HepG2 (cell line): Measurements from ENCODE around the gene ADGRG1. TPM values are rescaled to one million over a fixed set of nuclear protein-coding genes. Genes with fewer than 3 reads are reported as not detected.

ENCODE experiments used
- ATF6 ChIP-seq: sonication (generic); formaldehyde crosslinking; conservative IDR thresholded peaks from 2 replicates; pipeline ENCODE4 v1.4.0; 2020; ENCODE audit warnings: missing genetic modification reagents
- DDIT3 ChIP-seq: sonication (generic); formaldehyde crosslinking; IDR thresholded peaks from 2 replicates; pipeline ENCODE4 v1.4.0; 2020; ENCODE audit warnings: mild to moderate bottlenecking, missing genetic modification reagents
- ERF ChIP-seq: IDR thresholded peaks from 2 replicates; pipeline ENCODE4 v1.6.1; 2018; ENCODE audit warnings: missing biosample characterization, missing genetic modification reagents
- HES4 ChIP-seq: sonication (generic); formaldehyde crosslinking; IDR thresholded peaks from 2 replicates; pipeline ENCODE4 v1.9.0; 2021; ENCODE audit warnings: mild to moderate bottlenecking, missing genetic modification reagents, borderline replicate concordance
- HMGXB4 ChIP-seq, 2 experiments: sonication (generic) in 1 of 2; formaldehyde crosslinking in 1 of 2; IDR thresholded peaks; 2 replicates each; pipeline versions ENCODE4 v1.4.0 to v1.6.1; 2018 to 2020; ENCODE audit warnings: missing genetic modification reagents in 2 of 2, borderline replicate concordance in 1 of 2, low read depth in 1 of 2, mild to moderate bottlenecking in 1 of 2, missing biosample characterization in 1 of 2
- HNF4A ChIP-seq: sonication (generic); formaldehyde crosslinking; IDR thresholded peaks from 2 replicates; pipeline ENCODE4 v1.4.0; 2020; ENCODE audit warnings: missing genetic modification reagents
- NONO ChIP-seq, 2 experiments: fragments of 450-650 bp in 1 of 2; sonication (generic) in 1 of 2; formaldehyde crosslinking in 1 of 2; IDR thresholded peaks in 1 of 2; conservative IDR thresholded peaks in 1 of 2; 2 replicates each; pipeline versions ENCODE4 v1.6.1 to v1.8.0; 2017 to 2022; ENCODE audit warnings: mild to moderate bottlenecking in 1 of 2, missing genetic modification reagents in 1 of 2, moderate library complexity in 1 of 2
- TGIF2 ChIP-seq: IDR thresholded peaks from 2 replicates; pipeline ENCODE4 v1.6.1; 2016; ENCODE audit warnings: control low read depth, missing compliant biosample characterization
- ZBTB38 ChIP-seq: sonication (generic); formaldehyde crosslinking; IDR thresholded peaks from 2 replicates; pipeline ENCODE4 v1.5.1; 2020; ENCODE audit warnings: mild to moderate bottlenecking, missing genetic modification reagents
- ZFX ChIP-seq: sonication (generic); formaldehyde crosslinking; IDR thresholded peaks from 2 replicates; pipeline ENCODE4 v1.4.0; 2020; ENCODE audit warnings: mild to moderate bottlenecking, low read depth, missing genetic modification reagents, moderate library complexity
- ZMYM3 ChIP-seq: sonication (generic); formaldehyde crosslinking; IDR thresholded peaks from 2 replicates; pipeline ENCODE4 v1.5.1; 2020; ENCODE audit warnings: mild to moderate bottlenecking, missing genetic modification reagents
- ZNF350 ChIP-seq: sonication (generic); formaldehyde crosslinking; IDR thresholded peaks from 2 replicates; pipeline ENCODE4 v1.4.0; 2020; ENCODE audit warnings: mild to moderate bottlenecking, low read depth, missing genetic modification reagents, borderline replicate concordance
- ZNF558 ChIP-seq: sonication (generic); formaldehyde crosslinking; IDR thresholded peaks from 2 replicates; pipeline ENCODE4 v1.9.0; 2022; ENCODE audit warnings: mild to moderate bottlenecking, missing genetic modification reagents, borderline replicate concordance
- ZNF687 ChIP-seq: sonication (generic); formaldehyde crosslinking; IDR thresholded peaks from 2 replicates; pipeline ENCODE4 v1.5.1; 2020; ENCODE audit warnings: mild to moderate bottlenecking, missing genetic modification reagents, moderate library complexity
- ZNF768 ChIP-seq: sonication (generic); formaldehyde crosslinking; IDR thresholded peaks from 2 replicates; pipeline ENCODE4 v1.4.0; 2020; ENCODE audit warnings: missing genetic modification reagents
- polyA plus RNA-seq, 8 experiments: library from polyadenylated mRNA; depleted of rRNA in 3 of 8; stranded (reverse) in 7 of 8; unstranded in 1 of 8; fragments of >200 nt; fragmentation: Illumina TruSeq in 4 of 8; extraction: Trizol in 4 of 8; gene quantifications; 2 replicates each; pipeline versions ENCODE4 v1.2.1 to v1.2.3, GENCODE V29; 2011 to 2016; ENCODE audit warnings: low read depth in 4 of 8, missing spikeins in 1 of 8, mixed read lengths in 1 of 8; ENCODE audit not compliant: insufficient read depth in 1 of 8
- total RNA-seq, 5 experiments: library from RNA; depleted of rRNA; stranded (reverse); fragments of >200 nt; fragmentation: Illumina TruSeq; extraction: Trizol; gene quantifications; 2 replicates each; pipeline ENCODE4 v1.2.3, GENCODE V29; 2016; ENCODE audit warnings: low read depth in 1 of 5

Gene ADGRG1
- total and polyA plus RNA-seq, 2 of the 13 experiments (the other 11 are each of a cell fraction or from before 2014, with no cell fraction given) = 2.7 to 5.9 TPM

GRCh38 chr16:57635266-57636097 lies 7.1 kb downstream of the ADGRG1 start (continued):
- TF ChIP-seq ZNF687 = peak; percentile 88
- TF ChIP-seq ATF6 (CRISPR knock-in tag) = no peak
- TF ChIP-seq ZMYM3 (CRISPR knock-in tag) = peak; percentile 85
- TF ChIP-seq ZBTB38 (CRISPR knock-in tag) = 0 out of 2 replicates have a peak, but pooled peaks have one; percentile 41
- 0 out of 2 replicates have a peak, but pooled peaks have one; percentile 26 for TF ChIP-seq TGIF2 (CRISPR knock-in tag)
- TF ChIP-seq HMGXB4 (CRISPR knock-in tag; IDR thresholded peaks at IDR 0.05; ENCODE audit: borderline replicate concordance in 1 of 2, low read depth in 1 of 2) = peak in 1 of 2 experiments; percentile 46; a peak in 1 of 4 replicates
- TF ChIP-seq HNF4A = peak; percentile 93
- 0 out of 2 replicates have a peak, but pooled peaks have one; percentile 13 for TF ChIP-seq ERF
- peak; percentile 84 for TF ChIP-seq ZNF768 (CRISPR knock-in tag)
- no peak for TF ChIP-seq NONO (IDR thresholded peaks at IDR 0.05)
- TF ChIP-seq NONO (CRISPR knock-in tag; conservative IDR thresholded peaks at IDR 0.05) = peak; percentile 78; the same call in 1 of the 2 replicates
- no peak for TF ChIP-seq DDIT3
- TF ChIP-seq HES4 (CRISPR knock-in tag) = peak; percentile 48; the same call in 1 of the 2 replicates
- peak; percentile 16; the same call in 1 of the 2 replicates for TF ChIP-seq ZNF350 (CRISPR knock-in tag)
- TF ChIP-seq ZFX (CRISPR knock-in tag) = peak; percentile 93
- no peak for TF ChIP-seq ZNF558 (CRISPR knock-in tag)
